ENCODE data around the gene MAP2K7.
"Not testable (repeated sequence)": the region's sequence is repeated elsewhere in the genome, so short reads cannot be mapped to it uniquely, and the experiment has no call there.

The MAP2K7 gene

DNA sequence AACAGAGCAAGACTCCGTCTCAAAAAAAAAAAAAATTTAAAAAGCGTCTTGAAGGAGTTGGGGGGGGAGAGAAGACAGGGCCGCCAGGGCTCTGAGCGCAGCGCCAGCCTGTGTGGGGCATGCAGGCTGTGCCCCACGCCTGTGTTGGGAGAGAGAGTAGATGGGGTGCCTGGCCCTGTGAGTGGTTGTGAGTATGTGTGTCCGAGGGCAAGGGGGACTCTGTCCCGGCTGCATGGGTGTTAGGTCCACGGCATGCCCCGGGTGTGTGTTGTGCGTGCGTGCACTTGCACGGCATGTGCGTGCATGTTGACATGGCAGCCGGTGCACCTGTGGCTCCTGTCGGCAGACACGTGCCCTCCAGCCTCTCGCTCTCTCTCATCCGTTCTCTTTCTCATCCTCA lies 3.4 kb downstream of the MAP2K7 start:
- DNase-seq (ENCODE audit: low read depth, low spot score): no peak

DNA sequence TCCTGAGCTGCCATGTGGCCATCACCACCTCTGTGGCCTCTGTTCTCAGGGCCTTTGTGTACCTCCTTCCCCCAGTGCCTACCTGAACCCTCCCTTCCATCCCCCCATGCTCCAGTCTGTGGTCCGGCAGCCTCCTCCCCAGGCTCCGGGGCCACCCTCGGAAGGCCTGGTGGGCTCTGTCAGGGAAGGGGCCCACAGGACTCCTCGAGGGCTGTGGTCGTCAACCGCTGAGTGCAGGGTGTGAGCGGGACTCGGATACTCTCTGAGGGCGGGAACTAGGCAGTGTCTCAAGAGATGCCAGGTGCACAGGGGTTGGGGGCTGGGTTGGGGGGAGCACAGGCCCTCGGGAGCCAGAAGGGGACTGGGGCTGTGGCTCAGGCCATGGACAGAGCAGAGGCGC lies 3.9 kb downstream of the MAP2K7 start:
- no peak for DNase-seq (ENCODE audit: low read depth, low spot score)

DNA sequence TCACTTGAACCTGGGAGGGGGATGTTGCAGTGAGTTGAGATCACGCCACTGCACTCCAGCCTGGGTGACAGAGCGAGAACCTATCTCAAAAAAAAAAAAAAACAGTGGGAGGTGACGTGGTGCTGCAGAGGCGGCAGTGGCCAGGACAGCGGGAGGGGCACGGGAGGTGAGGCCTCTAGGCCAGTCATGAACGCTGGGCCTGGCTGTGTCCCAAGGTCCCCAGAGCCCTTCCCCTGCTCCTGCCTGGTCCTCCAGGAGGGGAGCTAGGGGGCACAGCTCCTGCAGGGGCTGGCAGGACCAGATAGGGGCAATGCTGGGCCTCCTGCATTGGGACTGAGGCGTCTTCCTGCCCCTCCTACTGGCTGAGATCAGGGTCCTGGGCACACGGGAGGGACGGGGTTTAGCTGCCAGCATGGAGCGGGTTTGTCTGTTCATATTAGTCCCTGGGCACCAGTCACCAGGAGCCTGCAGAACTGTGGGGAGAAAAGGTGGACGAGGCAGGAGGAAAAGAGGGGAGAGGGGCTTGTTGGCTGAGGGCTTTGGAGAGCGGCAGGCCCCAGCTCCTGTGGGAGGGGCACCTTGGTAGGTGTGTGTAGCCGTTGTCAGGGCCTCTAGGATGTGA lies 4.5 kb downstream of the MAP2K7 start:
- DNase-seq (ENCODE audit: low read depth, low spot score): no peak

DNA sequence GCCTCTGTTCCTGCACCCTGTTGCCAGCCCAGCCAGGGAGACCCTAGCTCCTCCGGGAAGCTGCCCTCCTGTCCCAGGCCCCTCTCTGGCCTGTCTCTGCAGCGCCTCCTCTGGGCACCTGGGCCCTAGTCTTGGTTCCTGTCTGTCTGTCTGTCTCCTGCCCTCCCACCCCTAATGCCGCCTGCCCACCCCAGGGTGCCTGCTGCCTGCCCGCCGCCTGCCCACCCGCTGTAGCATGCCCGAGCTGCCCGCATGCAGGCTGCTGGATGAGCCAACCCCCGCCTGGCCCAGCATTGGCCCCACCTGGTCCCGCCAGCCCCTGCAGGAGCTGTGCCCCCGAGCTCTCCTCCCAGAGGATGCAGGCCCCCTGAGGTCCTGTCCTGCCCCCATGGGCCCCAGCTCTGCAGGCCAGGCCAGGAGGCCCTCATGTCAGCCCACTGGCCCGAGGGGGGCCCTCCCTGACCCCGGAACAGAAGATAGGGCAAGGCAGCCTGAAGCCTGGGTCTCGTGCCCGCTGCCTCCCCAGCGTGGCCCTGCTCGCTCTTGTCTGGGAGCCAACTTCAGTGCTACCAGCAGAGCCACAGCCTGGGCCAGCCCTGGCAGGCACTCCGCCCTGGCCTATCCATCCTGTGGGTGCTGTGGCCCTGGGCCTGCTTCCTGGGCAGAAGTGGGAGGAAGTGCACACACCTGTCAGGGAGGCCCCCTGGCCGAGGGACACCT lies 5.2 kb downstream of the MAP2K7 start:
- DNase-seq (ENCODE audit: low read depth, low spot score): no peak

DNA sequence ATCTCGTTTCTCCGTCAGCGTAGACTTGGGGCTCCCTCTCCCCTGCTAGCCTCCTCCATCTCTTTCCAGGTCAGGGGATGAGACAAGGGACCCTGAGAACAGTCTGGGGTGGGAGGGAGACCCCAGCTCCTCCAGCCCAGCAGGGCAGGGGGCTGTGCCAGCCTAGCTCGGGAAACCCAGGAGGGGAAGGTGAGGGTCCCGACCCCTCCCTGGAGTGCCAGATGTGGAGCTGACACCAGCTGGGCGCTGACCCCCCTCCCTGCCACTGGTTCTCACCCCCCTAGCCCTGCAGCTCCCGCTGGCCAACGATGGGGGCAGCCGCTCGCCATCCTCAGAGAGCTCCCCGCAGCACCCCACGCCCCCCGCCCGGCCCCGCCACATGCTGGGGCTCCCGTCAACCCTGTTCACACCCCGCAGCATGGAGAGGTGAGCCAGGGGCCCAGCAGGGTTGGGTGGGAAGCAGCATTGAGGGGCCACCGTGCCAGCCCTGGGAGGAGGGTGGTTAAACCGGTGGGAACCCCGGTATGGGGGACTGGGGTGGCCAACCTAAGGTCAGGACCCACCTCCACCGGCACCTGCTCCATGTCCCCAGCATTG lies 5.9 kb downstream of the MAP2K7 start:
- no peak for DNase-seq (ENCODE audit: low read depth, low spot score)

DNA sequence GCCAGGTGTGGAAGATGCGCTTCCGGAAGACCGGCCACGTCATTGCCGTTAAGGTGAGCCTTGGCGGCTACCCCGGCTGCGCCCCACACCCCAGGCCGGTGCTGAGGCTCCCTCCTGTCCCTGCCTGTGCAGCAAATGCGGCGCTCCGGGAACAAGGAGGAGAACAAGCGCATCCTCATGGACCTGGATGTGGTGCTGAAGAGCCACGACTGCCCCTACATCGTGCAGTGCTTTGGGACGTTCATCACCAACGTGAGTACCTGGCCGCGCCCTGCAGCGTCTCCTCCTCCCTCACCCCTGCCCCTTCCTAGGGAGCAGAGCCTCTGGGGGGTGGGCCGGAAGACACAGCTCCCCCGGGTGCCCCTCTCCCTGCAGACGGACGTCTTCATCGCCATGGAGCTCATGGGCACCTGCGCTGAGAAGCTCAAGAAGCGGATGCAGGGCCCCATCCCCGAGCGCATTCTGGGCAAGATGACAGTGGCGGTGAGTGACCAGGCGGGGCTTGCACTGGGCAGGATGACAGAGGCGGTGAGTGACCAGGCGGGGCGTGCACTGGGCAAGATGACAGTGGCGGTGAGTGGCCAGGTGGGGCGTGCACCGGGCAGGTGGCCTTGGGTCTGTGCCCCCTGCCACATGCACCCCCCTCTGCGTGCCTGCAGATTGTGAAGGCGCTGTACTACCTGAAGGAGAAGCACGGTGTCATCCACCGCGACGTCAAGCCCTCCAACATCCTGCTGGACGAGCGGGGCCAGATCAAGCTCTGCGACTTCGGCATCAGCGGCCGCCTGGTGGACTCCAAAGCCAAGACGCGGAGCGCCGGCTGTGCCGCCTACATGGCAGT lies 6.9 kb downstream of the MAP2K7 start:
- no peak for DNase-seq (ENCODE audit: low read depth, low spot score)

DNA sequence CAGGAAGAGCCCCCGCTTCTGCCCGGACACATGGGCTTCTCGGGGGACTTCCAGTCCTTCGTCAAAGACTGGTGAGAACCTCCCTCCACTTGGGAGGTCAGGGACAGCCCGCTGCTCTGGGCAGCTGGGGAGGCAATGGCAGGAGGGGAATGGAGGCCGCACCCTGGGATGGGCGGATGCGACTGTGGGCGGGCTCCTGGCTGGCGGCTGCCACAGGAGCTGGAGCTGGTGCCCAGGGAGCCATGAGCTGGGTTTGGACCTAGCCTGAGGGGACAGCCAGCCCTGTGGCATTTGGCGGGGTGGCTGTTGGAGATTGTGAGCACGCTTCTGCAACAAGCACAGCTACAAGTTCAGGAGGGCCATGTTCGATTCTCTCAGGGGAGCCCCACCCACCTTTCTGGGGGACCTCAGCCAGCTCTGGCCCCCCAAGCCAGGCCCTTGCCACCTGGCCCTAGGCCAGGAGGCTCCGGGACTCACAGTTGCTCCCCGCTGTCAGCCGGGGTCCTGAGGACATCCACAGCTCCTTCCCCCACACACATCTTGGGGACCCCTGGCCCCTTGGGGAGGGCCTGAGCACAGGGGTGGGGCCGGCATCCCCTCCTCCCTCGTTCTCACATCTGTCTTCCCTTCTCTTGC lies 7.9 kb downstream of the MAP2K7 start:
- DNase-seq (ENCODE audit: low read depth, low spot score): no peak

DNA sequence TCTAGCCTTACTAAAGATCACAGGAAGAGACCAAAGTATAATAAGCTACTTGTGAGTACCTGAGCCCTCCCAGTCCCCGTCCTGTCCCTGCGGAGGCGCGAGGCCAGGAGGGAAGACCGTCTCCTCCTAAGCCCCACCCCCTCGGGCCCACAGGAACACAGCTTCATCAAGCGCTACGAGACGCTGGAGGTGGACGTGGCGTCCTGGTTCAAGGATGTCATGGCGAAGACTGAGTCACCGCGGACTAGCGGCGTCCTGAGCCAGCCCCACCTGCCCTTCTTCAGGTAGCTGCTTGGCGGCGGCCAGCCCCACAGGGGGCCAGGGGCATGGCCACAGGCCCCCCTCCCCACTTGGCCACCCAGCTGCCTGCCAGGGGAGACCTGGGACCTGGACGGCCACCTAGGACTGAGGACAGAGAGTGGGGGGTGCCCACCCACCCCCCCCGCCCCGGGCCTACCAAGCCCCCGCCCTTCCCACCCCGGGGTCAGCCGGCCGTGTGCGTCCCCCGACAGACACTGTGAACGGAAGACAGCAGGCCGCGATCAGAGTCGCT lies 8.5 kb downstream of the MAP2K7 start:
- DNase-seq (ENCODE audit: low read depth, low spot score): no peak

DNA sequence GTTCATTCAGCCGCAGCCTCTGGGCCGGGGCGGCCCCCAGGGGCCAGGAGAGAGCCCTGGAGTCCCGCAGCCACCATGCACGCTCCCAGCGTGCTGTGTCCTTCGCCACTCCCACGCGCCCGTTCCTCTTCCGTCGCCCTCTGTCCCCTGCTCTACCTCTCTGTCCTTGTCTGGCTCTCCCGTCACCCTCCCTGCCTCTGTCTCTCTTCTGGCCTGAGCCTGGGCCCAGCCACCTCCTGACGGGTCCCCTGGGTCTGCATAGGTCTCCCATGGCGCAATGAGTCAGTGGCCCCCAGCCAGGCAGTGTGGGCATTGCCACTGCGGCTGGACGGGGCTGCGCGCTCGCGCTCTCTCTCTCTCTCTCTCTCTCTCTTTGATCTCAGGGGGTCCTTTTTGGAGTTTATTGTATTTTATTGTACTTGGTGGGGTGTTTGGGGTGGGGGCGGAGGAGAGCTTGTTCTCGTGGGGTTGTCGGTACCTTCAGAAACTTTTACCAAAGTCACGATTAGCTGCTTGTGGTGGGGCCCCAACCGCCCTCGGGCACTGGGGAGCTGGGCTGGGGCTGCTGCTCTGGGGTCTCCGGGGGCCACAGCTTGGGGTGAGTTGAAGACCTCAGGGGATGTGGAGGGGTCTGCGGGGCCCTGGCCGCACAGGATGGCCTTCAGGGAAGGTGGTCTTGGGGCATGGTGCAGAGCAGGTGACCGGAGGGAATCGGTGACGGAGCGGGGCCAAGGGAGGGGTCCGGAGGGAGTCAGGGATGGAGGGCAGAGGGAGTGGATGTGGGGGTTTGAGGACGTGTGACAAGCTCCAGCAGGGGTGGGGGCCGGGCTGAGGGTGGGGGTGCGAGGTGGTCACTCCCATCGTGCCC lies 9.3 kb downstream of the MAP2K7 start:
- DNase-seq (ENCODE audit: low read depth, low spot score): no peak

DNA sequence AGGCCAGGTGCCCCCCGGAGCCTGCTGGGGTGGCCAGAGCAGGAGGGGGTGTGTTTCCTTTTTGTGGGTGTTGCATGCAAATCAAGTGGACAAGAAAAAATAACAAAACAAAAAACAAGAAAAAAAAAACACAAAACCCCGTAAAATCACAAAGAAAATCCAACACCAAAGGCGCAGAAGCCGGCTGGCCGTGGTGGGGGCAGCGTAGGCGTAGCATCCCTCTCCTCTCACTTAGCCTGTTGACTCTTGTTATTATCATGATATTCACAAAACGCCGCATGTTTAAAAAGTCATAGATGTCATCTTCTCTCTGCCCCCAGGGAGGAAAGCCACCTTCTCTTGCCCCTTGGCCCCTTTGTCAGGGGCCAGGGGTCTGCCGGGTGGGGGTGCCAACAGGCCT lies 10.0 kb downstream of the MAP2K7 start:
- DNase-seq (ENCODE audit: low read depth, low spot score): no peak

DNA sequence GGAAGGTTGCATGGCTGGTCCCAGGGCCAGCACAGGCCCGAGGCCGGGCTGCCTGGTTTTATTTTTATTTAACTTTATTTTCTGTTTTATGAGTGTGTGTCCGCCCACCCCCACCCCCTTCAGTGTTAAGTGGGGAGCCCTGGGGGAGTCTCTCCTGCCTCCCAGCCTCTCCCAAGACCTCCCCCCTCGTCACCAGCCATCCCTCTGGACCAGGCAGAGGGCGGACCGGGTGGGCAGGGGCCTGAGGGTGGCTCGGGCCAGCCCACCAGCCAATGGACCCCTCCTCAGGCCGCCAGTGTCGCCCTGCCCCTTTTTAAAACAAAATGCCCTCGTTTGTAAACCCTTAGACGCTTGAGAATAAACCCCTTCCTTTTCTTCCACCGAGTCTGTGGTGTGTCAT lies 10.4 kb downstream of the MAP2K7 start:
- no peak for DNase-seq (ENCODE audit: low read depth, low spot score)

DNA sequence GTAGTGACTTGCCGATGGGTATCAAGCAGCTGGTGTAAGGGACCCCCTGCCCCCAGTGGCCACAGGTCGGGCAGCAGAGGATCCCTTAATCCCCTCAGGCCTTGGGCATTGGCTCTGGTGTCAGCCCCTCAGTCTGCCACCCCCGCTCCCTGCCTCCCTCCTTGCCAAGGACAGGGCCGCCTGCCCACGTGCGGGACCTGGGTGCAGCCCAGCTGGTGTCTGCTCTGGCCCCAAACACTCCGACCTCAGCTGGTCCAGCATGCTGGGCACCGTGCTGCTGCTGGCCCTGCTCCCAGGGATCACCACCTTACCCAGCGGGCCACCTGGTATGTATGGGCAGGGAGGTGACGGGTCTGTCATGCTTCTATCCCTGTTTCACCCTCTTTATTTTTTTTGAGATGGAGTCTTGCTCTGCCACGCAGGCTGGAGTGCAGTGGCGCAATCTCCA lies 10.9 kb downstream of the MAP2K7 start, which contains the start of gene TGFBR3L:
TSS of gene TGFBR3L (plus strand) at position 233 of the 448 bp plus-strand sequence.
- DNase-seq (ENCODE audit: low read depth, low spot score): no peak

DNA sequence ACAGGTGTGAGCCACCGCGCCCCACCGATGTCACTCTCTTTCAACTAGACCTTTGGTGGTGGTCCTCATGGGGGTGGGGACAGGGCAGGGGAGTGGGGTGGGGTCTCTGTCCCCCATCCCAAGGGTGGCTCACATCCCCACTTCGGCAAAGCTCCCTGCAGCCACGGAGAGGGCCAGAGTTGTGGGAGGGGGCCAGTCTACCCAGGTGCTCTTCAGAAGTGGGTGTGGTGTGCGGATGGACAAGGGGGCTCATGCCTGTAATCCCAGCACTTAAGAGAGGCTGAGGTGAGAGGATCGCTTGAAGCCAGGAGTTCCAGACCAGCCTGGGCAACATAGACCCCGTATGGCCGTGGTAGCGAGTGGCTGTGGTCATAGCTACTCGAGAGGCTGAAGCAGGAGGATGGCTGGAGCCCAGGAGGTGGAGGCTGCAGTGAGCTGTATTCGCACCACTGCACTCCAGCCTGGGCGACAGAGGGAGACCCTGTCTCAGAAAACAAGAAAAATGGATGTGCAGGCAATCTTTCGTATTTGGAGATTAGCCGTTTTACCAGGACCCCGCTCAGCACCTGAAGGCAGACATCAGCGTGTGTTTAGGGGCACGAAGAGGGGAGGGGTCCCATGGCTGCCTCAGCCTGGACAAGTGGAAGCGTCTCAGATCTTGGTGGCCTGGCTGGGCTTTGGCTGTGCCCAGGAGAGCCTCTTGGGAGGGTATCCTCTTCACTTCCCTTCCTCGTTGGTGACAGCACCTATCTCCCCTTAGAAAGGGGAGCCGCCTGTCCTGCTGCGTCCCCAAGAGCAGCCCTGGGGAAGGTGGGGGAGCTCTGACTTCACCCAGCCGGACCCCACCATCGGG lies 11.8 kb downstream of the MAP2K7 start:
- no peak for DNase-seq (ENCODE audit: low read depth, low spot score)

DNA sequence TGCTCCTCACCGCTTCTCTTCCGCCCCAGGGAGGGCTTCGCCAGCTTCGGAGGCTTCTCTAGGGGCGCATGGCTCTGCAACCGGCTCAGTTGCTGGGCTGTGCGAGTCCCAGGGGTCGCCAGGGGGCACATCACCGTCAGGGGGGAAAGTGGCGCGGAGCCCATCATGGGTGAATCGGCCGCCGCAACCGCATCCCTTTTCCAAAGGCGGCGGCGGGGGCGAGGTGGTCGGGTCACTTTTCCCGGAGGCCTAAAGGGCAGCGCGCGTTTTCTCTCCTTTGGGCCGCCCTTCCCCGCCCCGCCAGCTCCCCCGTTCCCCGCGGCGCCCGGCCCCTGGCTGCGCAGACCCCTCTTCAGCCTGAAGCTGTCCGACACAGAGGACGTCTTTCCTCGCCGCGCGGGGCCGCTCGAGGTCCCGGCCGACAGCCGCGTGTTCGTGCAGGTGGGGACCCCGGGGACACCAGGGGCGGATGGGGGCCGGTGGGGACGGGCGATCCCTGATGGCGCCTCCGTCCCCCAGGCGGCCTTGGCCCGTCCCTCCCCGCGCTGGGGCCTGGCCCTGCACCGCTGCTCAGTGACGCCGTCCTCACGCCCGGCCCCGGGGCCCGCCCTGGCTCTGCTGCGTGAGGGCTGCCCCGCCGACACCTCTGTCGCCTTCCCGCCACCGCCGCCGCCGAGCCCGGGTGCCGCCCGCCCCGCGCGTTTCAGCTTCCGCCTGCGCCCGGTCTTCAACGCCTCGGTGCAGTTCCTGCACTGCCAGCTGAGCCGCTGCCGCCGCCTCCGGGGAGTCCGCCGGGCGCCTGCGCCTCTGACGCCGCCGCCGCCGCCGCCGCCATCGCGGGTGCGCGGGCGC lies 12.7 kb downstream of the MAP2K7 start:
- peak; percentile 23 for DNase-seq (ENCODE audit: low read depth, low spot score)

DNA sequence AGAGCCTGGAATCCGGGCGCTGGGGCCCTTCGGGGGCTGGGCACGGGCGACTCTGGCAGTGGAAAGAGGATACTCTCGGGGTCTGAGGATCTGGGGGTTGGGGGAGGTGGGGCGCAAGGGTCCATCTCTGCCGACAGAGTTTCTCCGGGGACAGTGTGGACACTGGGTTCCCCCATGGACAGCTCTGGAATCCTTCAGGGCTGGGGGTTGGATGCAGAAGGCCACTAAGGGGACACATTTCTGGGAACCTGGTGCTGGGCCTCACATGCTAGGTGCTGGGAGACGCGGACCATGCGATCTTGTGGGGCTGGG lies 13.2 kb downstream of the MAP2K7 start:
- DNase-seq (ENCODE audit: low read depth, low spot score): no peak

DNA sequence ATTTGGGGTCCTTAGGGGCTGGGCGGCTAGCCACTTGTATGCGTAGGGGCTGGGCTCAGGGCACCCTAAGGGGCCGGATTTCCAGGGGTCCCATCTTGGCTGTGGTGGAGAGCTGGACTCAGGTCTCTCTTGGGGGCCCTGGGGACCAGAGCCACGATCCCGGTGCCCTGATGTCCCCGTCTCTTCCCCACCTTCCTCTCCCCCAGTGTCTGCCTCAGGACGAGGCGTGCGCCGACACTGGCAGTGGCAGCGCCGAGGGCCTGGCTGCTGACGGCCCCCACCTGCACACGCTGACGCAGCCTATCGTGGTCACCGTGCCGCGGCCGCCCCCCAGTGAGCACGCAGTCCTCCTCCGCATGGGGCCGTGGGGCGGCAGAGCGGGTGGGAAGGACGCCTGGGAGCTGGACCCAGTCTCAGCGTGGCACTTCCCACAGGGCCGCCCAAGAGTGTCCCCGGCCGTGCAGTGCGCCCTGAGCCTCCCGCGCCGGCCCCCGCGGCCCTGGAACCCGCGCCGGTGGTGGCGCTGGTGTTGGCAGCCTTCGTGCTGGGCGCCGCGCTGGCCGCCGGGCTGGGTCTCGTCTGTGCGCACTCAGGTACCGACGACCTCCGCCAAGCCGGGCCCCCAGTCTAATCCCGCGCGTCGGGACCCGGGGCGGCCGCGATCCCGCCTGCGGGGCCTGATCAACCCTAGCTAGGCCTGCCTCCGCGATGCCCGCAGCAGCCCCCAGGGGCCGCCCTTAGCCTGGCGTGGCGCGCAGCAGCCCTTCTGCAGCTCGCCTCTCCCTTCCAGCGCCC lies 13.8 kb downstream of the MAP2K7 start:
- peak; percentile 66 for DNase-seq (ENCODE audit: low read depth, low spot score)

DNA sequence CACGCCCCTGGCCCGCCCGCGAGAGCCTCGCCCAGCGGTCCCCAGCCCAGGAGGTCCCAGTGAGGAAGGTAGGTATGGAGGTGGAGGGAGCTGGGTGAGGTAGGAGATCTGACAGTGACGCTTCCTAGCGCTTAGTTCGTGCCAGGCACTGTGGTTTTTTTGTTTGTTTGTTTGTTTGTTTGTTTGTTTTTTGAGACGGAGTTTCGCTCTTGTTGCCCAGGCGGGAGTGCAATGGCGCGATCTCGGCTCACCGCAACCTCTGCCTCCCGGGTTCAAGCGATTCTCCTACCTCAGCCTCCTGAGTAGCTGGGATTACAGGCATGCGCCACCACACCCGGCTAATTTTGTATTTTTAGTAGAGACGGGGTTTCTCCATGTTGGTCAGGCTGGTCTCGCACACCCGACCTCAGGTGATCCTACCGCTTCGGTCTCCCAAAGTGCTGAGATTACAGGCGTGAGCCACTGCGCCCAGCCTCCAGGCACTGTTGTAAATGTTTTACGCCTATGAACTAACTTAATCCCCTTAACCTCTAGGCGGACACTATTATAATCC lies 14.5 kb downstream of the MAP2K7 start:
- not testable (repeated sequence) for DNase-seq (ENCODE audit: low read depth, low spot score)
